Measurements from ENCODE around the gene FOSL2.

FOSL2 gene

GRCh38 chr2:28375742-28376631 lies 16.7 kb upstream of the FOSL2 start:
- no peak for DNase-seq

DNA sequence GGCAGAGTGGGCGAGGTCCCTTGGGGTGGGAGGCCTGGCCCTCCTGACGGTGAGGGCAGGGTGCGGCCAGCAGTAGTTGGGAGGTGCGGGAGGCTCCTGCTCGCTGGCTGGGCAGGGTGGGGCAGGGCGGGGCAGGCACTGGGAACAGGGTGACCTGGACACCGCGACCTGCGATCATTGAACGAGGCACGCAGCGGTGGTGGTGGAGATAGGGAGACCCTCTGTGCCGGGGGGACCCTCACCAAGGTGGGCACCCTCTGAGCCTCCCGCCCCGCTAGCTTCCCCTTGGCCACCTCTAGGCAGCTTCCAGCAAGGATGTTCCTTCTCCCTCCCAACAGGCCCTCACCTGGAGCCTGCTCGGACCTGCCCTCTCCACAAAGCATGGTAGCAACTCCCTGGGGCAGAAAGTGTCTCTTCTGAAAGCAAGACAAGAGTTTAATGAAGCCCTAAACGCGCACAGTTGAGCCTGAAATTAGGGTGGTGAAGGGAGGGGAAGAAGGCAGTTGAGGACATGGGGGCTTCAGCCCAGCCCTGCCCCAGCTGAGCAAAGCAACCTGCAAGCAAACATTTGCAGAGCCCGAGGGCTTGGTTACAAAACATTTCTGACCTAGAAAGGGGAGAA lies 15.4 kb upstream of the FOSL2 start:
- no peak for DNase-seq

GRCh38 chr2:28377984-28378678 lies 14.5 kb upstream of the FOSL2 start:
- no peak for DNase-seq

- DNase-seq, result no peak
Measured at GRCh38 chr2:28378679-28379584, 13.7 kb upstream of the FOSL2 start.

GRCh38 chr2:28380219-28380618 lies 12.4 kb upstream of the FOSL2 start:
- DNase-seq, result no peak

DNA sequence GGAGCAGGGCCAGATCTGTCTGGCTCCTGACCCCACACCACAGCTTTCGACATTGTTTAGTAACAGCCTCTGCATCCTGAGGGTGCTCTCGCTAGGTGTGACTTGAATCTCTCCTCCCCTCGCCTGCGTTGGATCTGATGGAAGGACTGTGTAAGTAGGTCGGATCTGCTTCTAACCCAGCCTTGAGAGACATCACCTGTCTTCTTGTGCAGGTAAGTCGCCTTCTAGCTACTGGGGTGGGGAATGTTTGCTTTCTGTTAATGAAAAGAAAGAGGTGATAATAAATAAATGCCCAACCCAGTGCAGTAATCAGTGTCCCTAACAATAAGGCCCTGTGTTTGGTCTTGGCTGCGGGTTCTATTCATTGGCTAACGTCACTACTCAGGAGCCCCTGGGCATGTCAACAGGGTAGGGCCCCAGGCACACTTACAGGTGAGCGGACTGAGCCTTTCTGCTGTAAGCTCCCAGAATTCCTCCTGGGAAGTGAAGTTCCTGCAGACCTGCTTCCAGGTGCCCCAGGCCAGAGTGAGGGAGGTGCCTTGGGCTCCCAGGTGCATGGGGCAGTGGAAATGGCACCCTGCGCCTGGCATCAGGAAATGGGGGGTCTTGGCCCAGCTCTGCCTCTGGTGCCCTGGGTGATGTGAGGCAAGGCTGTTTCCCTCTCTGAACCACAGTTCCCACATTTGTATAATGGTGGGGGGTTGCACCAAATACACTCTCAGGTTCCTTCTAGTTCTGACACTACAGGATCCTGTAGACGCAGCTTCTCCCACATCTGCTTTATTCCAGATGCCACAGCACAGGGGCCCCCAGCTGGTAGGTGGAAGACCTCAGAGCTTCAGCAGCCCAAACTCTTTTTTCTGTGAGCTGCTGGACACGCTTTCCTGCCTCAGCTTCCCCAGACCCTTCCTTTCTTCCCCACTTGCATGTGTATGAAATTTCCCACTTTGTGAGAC lies 11.2 kb upstream of the FOSL2 start:
- no peak for DNase-seq

GRCh38 chr2:28382755-28383154 lies 9.9 kb upstream of the FOSL2 start:
- no peak for DNase-seq

DNA sequence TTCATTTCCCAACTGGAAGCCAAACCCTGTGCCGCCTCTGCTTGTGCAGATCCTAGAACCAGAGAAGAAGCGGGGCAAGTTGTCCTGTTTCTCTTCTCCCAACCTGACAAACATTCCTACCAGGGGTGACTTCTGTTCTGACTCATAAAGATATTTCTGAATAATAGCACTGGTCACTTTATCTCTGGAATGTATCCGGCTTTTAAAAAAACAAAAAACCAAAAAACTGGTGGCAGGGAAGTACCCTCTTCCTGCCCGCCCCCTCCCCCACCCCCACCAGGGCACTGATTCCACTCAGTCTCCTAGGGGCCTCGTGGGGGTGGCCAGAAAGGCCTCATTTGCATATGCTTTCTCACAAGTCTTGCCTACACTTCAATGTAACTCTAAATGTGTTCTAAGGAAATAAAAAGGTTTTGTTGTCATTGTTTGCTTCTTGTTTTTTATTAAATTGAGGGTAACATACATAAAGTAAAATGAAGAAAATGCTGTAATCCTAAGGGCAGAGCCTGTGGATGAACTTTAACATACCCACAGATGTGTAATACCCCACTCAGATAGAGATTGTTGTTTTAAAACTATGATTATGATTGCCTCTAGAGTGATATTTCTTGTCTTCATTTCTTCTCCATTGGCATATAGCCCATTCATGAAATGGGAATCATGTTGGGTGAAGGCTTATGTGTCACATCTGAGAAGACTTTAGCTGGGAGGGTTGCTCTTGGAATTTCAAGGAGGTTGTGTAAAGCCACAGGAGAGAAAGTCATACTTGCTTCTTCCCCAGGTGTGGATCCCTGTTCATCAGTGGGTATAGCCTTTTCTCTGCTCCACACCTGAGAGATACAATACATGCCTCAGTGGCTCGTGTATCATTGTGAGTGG lies 5.3 kb upstream of the FOSL2 start:
- no peak for DNase-seq

GRCh38 chr2:28389399-28390240 lies 3.0 kb upstream of the FOSL2 start:
- DNase-seq, result no peak

DNA sequence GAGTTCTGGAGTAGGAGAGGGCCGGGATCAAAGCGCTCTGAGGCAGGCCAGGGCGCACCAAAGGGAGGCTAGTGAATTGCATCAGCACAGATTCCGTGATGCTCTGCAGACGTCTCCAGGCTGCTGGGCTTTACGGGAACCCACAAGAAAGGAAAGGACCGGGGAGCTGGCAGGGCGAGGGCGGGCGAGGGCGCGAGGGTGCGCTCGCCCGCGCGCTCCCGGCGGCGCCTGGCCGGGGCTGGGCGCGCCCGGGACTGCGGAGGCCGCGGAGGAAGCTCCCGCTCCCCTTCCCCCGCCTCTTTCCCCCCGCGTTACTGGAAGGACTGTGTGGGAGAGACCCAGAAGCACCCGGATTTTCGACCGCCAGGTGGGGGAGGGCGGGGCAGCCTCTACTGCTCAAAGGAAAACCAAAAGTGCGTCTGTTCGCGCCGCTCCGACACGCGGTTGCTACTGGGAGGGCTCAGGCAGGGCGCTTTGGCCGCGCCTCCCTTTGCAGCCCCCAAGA lies 2.4 kb upstream of the FOSL2 start:
- peak; percentile 90 for DNase-seq

GRCh38 chr2:28390746-28391563 lies 1.7 kb upstream of the FOSL2 start:
- no peak for DNase-seq

DNA sequence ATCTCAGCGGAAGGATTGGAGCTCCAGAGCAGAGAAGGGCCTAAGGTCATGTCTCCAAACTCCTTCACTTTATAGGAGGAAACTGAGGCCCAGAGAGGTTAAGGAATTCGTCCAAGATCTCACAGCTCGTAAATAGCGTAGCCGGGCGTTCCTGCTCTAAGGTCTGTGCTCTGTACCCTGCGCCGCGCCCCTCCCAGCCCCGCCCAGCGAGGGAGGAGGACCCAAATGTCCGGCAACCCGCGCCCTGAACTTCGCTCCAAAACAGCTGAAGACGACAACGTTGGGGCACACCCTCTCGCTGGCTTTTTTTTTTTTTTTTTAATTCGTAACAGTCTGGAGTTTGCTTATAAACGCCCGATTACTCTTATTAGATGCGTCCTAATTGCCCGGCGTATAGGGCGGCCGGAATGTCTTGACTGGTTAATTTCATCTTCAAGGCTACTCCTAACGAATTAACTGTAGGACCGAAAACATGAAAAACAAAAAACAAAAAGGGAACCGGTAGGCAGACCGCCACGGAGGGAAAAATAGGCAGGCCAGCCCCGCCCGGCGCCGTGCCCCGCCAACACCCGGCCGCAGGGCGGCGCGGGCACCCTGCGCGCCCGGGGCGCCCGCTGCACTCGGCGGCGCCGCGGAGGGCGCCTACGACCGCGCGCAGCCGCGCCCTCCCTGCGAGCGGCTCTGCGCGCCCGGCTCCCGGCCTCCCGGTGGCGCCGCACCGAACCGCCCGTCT lies 928 bp upstream of the FOSL2 start:
- peak; percentile 79 for DNase-seq

GRCh38 chr2:28393114-28393836 lies 617 bp downstream of the FOSL2 start:
- DNase-seq, result peak; percentile 56

DNA sequence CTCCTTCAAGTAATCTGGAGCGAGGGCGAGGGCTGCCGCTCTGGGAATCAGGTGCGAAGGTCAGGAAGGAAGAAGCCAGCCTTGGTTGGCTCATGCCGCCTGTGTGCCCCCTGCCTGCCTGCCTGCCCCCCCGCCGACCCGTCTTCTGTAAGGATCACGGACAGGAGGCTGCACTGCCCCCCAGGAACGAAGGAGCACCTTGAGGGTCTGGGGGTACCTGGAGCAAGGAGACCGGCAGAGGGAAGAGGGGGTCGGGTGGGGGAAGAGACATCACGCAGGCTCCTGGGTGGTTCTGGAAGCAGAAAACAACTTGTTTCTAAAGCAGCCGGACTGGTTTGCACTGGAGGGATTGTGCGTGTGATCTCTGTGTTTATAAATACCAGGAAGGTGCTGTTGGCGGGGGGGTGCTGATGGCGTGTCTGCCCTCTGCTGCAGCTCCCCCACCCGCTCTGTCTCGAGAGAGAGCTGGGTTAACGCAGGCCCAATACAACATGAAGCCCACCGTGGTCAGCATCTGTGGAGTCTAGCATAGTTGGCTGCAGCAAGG lies 1.7 kb downstream of the FOSL2 start:
- DNase-seq, result peak; percentile 46

DNA sequence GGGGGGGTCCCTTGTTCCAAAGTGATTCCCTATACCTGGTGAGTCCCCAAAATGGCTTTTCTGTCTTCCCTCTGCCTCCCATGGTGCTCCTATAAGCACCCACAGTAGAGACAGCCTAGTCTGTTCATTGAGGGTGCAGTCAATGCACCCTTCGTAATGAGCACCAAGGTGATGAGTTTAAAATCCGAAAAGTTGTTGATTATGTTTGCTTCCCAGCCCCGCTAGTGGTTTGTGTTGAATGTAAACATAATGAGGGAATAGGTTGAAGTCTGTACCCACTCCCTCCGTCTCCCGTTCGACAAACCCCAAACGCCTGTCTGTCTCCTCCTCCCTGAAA lies 2.3 kb downstream of the FOSL2 start:
- peak; percentile 11 for DNase-seq

- peak; percentile 29 for DNase-seq
Measured at GRCh38 chr2:28395334-28396061, 2.8 kb downstream of the FOSL2 start.
